Neuron (in vitro differentiated cells): ENCODE results near the gene TFB1M.

Experiments used
- H2AFZ ChIP-seq: one replicate; pipeline ENCODE4 v1.6.1; 2013; ENCODE audit warnings: low read depth, mild to moderate bottlenecking, inconsistent platforms, low read length, moderate library complexity
- H3K27me3 ChIP-seq: one replicate; pipeline ENCODE4 v1.6.1; 2013; ENCODE audit warnings: low read length; ENCODE audit not compliant: insufficient read depth
- H3K36me3 ChIP-seq: one replicate; pipeline ENCODE4 v1.6.1; 2013; ENCODE audit warnings: low read length; ENCODE audit not compliant: insufficient read depth
- H3K4me1 ChIP-seq: one replicate; pipeline ENCODE4 v1.6.1; 2013; ENCODE audit warnings: low read length; ENCODE audit not compliant: insufficient read depth
- H3K4me3 ChIP-seq: 2 replicates; pipeline ENCODE4 v1.5.1; 2013; ENCODE audit warnings: mild to moderate bottlenecking, low read length, moderate library complexity
- H3K9me3 ChIP-seq: one replicate; pipeline ENCODE4 v1.6.1; 2013; ENCODE audit warnings: low read length

Gene TFB1M

DNA sequence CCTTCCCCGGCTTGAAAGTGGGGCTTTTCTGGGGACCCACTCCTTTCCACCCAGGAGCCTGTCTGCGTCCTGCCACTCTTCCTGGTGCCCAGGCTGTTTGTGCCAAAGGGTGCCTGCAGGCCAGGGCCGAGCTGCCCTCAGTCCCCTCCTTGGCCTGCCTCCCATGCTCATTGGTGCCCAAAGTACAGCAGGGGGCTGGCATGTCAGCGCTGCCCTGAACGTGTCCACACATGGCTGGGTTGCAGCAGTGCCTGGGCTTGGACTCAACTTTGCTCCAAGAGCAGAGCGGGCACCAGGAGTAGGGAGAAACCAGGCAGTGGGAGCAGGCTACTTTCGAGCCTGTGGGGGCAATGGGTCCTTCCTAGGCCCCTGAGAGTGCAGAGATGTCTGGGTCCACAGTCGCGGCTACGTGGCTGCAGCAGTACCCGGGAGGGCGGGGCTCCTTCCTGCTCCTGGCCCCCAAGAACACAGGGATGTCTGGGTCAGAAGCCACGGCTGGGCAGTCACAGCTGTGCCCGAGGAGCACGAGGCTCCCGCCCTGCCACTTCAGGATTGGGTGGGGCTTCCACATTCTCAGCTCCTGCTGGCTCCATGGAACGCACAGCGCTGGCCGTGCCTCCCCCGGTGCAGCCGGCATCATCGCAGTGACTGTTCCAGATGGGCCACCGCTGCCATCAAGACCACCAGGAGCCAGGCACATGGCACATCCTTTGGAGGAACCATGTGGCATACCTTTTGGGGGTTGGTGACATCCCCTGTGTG, 100.5 kb downstream of the TFB1M start:
- H3K9me3 ChIP-seq: peaks cover 6% of the 10 kb centered on the region
- H3K36me3 ChIP-seq: peaks cover 19% of the 10 kb centered on the region
- H3K4me1 ChIP-seq: peaks cover 15% of the 10 kb centered on the region
- H3K27me3 ChIP-seq: no peaks in the 10 kb centered on the region
- H2AFZ ChIP-seq: no peak overlapping the region
- no peak overlapping the region for H3K4me3 ChIP-seq

GRCh38 chr6:155212616-155213380, 101.5 kb downstream of the TFB1M start:
- Histone ChIP-seq H3K4me1 (peaks cover 13% of the 10 kb centered on the region), H3K9me3 (peaks cover 6% of the 10 kb centered on the region), H3K27me3 (no peaks in the 10 kb centered on the region), H2AFZ (no peak overlapping the region), H3K4me3 (no peak overlapping the region), H3K36me3 (peaks cover 19% of the 10 kb centered on the region)

GRCh38 chr6:155212106-155212505, 102.2 kb downstream of the TFB1M start:
- Histone ChIP-seq H2AFZ (no peak overlapping the region), H3K9me3 (peaks cover 6% of the 10 kb centered on the region), H3K4me1 (peaks cover 12% of the 10 kb centered on the region), H3K4me3 (no peak overlapping the region), H3K27me3 (no peaks in the 10 kb centered on the region), H3K36me3 (peaks cover 19% of the 10 kb centered on the region)

- H3K4me3 ChIP-seq: no peak overlapping the region
- peaks cover 2% of the 10 kb centered on the region for H3K4me1 ChIP-seq
- H3K36me3 ChIP-seq: peaks cover 15% of the 10 kb centered on the region
- H3K9me3 ChIP-seq: peaks cover 3% of the 10 kb centered on the region
- H2AFZ ChIP-seq: no peak overlapping the region
- no peaks in the 10 kb centered on the region for H3K27me3 ChIP-seq
These were observed 107.1 kb downstream of the TFB1M start for GRCh38 chr6:155207223-155207622.
